ENCODE results near the gene SLC36A1.

SLC36A1 gene

DNA sequence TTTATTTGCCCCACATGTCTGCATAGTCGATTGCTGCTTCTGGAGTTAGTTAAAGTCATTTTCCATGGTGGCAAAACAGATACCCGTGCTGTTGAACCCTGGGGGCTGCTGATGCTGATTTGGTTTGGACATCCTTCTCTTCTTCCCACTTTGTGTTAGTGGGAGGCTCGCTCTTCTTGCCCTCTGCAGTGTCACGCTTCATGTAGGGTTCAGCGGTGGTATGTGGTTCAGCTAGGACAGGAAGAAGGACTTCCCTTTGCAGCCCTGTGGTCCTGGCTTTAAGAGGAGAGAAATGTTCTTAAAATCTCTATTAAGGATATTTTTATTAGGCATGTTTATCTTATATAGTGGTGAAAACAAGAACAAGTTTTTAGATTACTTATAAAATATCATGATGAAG lies 36.2 kb downstream of the SLC36A1 start:
- TF ChIP-seq, protein P1, sequence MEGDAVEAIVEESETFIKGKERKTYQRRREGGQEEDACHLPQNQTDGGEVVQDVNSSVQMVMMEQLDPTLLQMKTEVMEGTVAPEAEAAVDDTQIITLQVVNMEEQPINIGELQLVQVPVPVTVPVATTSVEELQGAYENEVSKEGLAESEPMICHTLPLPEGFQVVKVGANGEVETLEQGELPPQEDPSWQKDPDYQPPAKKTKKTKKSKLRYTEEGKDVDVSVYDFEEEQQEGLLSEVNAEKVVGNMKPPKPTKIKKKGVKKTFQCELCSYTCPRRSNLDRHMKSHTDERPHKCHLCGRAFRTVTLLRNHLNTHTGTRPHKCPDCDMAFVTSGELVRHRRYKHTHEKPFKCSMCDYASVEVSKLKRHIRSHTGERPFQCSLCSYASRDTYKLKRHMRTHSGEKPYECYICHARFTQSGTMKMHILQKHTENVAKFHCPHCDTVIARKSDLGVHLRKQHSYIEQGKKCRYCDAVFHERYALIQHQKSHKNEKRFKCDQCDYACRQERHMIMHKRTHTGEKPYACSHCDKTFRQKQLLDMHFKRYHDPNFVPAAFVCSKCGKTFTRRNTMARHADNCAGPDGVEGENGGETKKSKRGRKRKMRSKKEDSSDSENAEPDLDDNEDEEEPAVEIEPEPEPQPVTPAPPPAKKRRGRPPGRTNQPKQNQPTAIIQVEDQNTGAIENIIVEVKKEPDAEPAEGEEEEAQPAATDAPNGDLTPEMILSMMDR (IDR thresholded peaks at IDR 0.05; ENCODE audit: insufficient read depth, missing control alignments), result no peak
- DNase-seq (ENCODE audit: insufficient read length, low spot score) (no peak), FAIRE-seq (no peak)

DNA sequence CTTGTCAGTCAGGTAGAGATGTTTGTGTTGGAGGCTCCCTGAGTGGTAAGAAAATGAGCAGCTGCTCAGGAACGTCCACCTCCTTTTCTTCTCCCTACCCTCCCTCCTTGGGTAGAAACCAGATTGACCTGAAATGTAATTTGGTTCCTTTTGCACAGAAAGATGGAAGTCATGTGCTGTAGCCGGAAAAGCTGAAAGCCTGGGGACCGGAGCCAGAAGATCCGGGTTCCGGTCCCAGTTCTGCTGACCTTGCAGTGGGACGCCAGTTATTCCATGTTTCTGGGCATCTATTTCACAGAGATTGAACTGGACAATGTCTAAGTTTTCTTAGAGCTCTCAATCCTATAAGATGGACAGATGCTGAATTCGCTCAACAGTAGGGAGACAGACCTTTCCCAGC lies 40.1 kb downstream of the SLC36A1 start:
- TF ChIP-seq, protein P1 (IDR thresholded peaks at IDR 0.05; ENCODE audit: insufficient read depth, missing control alignments), result no peak
- DNase-seq (ENCODE audit: insufficient read length, low spot score) (no peak), FAIRE-seq (no peak)

DNA sequence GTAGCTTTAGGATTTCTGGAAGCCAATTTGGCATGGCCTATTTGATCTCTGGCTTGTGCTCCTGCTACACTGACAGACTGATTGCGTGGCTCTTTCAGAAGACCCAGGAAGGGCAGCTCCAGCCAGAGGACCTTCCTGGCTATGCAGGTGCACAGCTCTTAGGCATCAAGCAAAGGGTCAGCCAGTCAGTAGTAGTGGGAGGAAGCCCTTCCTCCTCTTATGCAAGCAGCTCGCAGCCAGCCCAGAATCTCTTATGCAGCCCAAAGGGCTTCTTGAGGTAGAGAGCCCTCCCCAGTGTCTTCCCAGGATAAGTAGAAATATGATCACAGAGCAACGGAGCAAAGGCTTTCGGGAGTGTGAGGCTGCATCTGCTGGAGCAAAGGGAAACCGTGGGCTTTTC lies 43.2 kb downstream of the SLC36A1 start:
- DNase-seq (ENCODE audit: insufficient read length, low spot score) (no peak), FAIRE-seq (no peak)
- TF ChIP-seq, protein P1 (IDR thresholded peaks at IDR 0.05; ENCODE audit: insufficient read depth, missing control alignments), result no peak

DNA sequence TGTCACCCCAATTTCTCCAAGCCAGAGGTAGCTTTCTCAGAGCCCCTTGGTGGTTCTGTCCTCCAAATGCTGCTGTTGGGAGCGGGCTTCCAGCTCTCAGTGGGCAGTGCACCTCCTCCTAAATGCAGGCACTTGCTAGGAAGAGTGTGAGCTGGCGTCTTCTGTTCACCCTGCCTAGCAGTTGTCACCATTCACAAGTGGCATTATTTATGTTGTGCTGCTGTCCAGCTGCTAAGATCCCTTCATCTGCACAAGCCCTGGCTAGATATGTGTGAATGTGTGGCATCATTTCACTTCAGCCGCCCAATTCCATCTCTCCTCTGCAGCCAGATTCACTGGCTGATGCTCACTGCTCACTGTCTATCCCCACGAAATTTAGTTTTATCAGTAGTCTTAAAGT lies 43.7 kb downstream of the SLC36A1 start:
- TF ChIP-seq, protein P1 (IDR thresholded peaks at IDR 0.05; ENCODE audit: insufficient read depth, missing control alignments), result no peak
- DNase-seq (ENCODE audit: insufficient read length, low spot score), result no peak
- FAIRE-seq, result no peak

DNA sequence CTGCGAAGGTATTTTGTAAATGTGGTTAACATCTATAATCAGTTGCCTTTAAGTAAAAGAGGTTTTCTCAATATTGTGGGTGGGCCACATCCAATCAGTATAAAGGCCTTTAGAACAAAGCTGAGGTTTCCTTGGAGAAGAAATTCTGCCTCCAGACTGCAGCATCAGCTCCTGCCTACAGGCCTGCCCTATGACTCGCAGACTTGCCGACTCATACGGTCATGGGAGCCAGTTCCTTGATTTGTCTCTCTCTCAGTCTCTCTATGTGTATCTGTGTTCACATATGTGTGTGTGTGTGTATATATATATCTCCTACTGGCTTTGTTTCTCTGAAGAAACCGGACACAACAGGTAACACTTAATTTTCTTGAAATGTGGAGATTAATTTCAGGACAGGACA lies 45.3 kb downstream of the SLC36A1 start:
- TF ChIP-seq, protein P1 (IDR thresholded peaks at IDR 0.05; ENCODE audit: insufficient read depth, missing control alignments), result no peak
- DNase-seq (ENCODE audit: insufficient read length, low spot score) (no peak), FAIRE-seq (no peak)

DNA sequence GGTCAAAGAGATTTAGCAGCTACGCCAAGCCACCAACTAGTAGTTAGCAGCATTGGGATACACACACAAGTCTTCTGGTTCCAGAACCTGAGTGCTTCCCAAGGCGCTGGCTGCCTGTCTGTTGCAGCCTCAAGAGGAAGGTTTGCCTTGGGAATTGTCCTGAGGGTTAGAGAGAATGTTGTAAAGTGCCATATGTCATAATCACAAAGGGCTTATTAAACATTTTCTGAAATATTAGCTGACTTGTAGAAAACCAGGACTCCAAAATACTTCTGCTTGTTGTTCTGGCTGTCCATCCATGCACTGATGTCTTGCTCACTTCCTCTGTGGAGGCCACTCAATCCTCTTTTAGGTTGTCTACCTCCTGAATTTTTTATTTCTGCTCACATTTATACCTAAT lies 46.3 kb downstream of the SLC36A1 start:
- FAIRE-seq, result no peak
- no peak for DNase-seq (ENCODE audit: insufficient read length, low spot score)
- TF ChIP-seq, protein P1 (IDR thresholded peaks at IDR 0.05; ENCODE audit: insufficient read depth, missing control alignments), result no peak

DNA sequence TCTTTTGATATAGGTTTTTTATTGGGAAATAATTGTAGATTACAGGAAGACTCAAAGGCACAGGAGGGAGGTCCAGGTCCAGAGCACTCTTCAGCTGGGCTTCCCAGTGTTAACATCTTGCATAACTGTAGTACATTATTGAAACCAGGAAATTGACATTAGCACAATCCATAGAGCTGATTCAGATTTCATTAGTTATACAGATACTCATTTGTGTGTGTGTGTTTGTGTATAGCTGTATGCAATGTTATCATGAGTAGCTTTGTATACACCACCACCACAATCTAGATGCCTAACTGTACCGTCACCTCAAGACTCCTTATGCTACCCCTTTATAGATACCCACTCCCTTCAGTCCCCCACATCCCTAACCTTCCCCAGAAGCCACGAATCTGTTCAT lies 47.9 kb downstream of the SLC36A1 start:
- no peak for FAIRE-seq
- DNase-seq (ENCODE audit: insufficient read length, low spot score), result no peak
- TF ChIP-seq, protein P1 (IDR thresholded peaks at IDR 0.05; ENCODE audit: insufficient read depth, missing control alignments), result no peak
